DMS 273 (cell line): ENCODE measurements around the gene INPP5F.

Experiments
- DNase-seq: peaks from one replicate; lab custom pipeline; 2025; ENCODE audit not compliant: unreplicated experiment; lab: John Stamatoyannopoulos, UW

The INPP5F gene

GRCh38 chr10:119725828-119726675 is at the start of gene INPP5F:
INPP5F (plus strand) TSS chr10:119726050; CDS start chr10:119726263, 213 bp downstream.
- peak; percentile 97 for DNase-seq

GRCh38 chr10:119677126-119677525 is 48.7 kb upstream of the INPP5F start:
- no peak for DNase-seq

GRCh38 chr10:119677904-119678755 is 47.7 kb upstream of the INPP5F start:
- DNase-seq = no peak

- DNase-seq = no peak
These were observed 46.4 kb upstream of the INPP5F start for GRCh38 chr10:119679480-119679829.

- DNase-seq = no peak
These were observed 45.8 kb upstream of the INPP5F start for GRCh38 chr10:119680050-119680449.

- DNase-seq = no peak
These were observed 45.2 kb upstream of the INPP5F start for GRCh38 chr10:119680650-119681081.

GRCh38 chr10:119686465-119687191 is 39.2 kb upstream of the INPP5F start:
- DNase-seq = peak; percentile 76

GRCh38 chr10:119687192-119688032 is 38.4 kb upstream of the INPP5F start:
- DNase-seq = no peak

- DNase-seq = no peak
These were observed 37.8 kb upstream of the INPP5F start for GRCh38 chr10:119688033-119688508.

GRCh38 chr10:119689016-119689580 is 36.8 kb upstream of the INPP5F start:
- DNase-seq = no peak

GRCh38 chr10:119691726-119692125 is 34.1 kb upstream of the INPP5F start:
- no peak for DNase-seq

- DNase-seq = no peak
These were observed 32.4 kb upstream of the INPP5F start for GRCh38 chr10:119693262-119693957.

- no peak for DNase-seq
These were observed 31.2 kb upstream of the INPP5F start for GRCh38 chr10:119694608-119695007.

- no peak for DNase-seq
These were observed 25.4 kb upstream of the INPP5F start for GRCh38 chr10:119700321-119700954.

- DNase-seq = no peak
These were observed 24.0 kb upstream of the INPP5F start for GRCh38 chr10:119701861-119702260.

- no peak for DNase-seq
These were observed 23.3 kb upstream of the INPP5F start for GRCh38 chr10:119702583-119702982.

GRCh38 chr10:119703903-119704508 is 21.8 kb upstream of the INPP5F start:
- no peak for DNase-seq

GRCh38 chr10:119705434-119705831 is 20.4 kb upstream of the INPP5F start:
- DNase-seq = no peak
